HL-60 (cell line): Measurements from ENCODE around the gene PLXDC2.

Source experiments
- CTCF ChIP-seq: IDR thresholded peaks from one replicate; pipeline ENCODE4 v1.5.1; 2011; ENCODE audit warnings: low read length, control low read depth, inconsistent platforms; ENCODE audit not compliant: insufficient read depth
- GABPA ChIP-seq: IDR thresholded peaks from 2 replicates; pipeline ENCODE4 v1.6.1; 2012; ENCODE audit warnings: low read depth
- REST ChIP-seq: IDR thresholded peaks from 2 replicates; pipeline ENCODE4 v1.6.1; 2012; ENCODE audit warnings: low read depth; ENCODE audit not compliant: insufficient replicate concordance

- TF ChIP-seq GABPA (no peak), CTCF (no peak), REST (no peak)
Measured at GRCh38 chr10:19932806-19933371, 116.7 kb downstream of the PLXDC2 start.
